ENCODE measurements around the gene GFPT2. TPM values are rescaled to one million over a fixed set of nuclear protein-coding genes. Genes with fewer than 3 reads are reported as not detected.

The GFPT2 gene
- total and polyA plus RNA-seq, 9 donors, result 18.5 to 135 (median 41.5) TPM

DNA sequence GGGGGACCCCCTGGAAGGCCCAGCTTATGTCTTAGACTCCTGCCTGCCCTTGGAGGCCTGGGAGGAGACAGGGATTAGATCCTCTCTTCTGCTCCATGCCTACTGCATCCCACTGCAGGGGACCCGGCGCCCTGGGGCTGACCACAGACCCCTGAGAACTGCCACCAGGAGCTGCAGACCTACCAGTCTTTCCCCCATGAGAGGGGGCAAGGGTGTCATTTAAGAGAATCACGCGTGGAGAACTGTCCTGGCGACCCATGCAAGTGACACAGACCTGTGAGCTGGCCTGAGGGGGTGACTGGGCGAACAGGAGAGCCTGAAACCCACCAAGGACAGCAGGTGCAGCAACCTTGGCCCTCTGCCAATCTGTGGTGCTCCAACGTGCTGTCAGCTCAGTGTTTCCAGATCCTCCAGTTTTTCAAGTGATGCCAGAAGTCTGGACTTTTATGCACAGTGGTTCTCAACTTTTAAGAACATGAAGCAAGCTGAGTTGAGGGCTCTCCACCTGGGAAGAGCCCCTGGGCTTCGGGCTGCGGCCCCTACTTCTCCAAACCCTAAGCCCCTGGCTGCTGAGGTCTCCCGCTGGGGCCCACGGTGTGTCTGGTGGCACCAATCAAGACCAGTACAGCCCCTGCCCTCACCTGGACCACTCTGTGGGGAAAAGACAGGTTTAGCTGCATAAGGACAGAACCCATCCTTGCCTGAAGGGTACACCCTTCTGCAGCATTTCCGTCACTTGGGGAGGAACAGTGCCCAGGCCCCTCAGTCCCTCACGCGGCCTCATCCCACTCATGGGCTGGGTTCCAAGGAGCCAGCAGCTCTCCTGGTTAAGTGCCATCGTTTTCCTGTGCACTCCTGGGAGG is 18.2 kb downstream of the GFPT2 start:
- H3K27me3 ChIP-seq, result no peaks in the 10 kb centered on the region
- no peaks in the 10 kb centered on the region for H3K9me3 ChIP-seq
- 79 to 86% (median 83%) methylated on average over 14 to 15 of the region's 15 CpGs for WGBS, 3 donors

DNA sequence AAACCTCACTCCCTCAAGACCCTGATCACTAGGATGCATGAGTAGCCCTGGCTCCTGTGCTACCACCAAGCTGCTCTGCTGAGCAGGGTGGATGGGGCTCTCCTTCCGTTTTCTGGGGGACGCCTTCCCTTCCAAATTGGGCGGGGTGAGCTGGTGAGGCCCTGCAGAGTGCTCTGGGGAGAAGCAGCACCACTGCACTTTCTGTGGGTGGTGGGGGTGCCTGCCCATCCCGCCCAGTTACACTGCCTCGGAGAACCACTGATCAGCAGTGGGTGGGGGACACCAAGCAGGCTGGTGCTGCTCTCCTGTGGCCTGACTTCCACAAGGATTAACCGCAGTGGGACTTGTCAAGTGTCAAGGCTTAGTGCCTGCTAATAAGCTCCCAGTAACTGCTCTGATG is 19.0 kb downstream of the GFPT2 start:
- H3K4me3 ChIP-seq, result no peak overlapping the region
- H3K4me1 ChIP-seq (ENCODE audit: insufficient read depth), result peaks cover 7% of the 10 kb centered on the region
- DNase-seq, result no peak
- H3K36me3 ChIP-seq, result no peaks in the 10 kb centered on the region
- H3K27me3 ChIP-seq, result no peaks in the 10 kb centered on the region
- TF ChIP-seq EP300 (IDR thresholded peaks at IDR 0.05) (no peak), POLR2A (IDR thresholded peaks at IDR 0.05) (no peak)
- TF ChIP-seq, protein P1, sequence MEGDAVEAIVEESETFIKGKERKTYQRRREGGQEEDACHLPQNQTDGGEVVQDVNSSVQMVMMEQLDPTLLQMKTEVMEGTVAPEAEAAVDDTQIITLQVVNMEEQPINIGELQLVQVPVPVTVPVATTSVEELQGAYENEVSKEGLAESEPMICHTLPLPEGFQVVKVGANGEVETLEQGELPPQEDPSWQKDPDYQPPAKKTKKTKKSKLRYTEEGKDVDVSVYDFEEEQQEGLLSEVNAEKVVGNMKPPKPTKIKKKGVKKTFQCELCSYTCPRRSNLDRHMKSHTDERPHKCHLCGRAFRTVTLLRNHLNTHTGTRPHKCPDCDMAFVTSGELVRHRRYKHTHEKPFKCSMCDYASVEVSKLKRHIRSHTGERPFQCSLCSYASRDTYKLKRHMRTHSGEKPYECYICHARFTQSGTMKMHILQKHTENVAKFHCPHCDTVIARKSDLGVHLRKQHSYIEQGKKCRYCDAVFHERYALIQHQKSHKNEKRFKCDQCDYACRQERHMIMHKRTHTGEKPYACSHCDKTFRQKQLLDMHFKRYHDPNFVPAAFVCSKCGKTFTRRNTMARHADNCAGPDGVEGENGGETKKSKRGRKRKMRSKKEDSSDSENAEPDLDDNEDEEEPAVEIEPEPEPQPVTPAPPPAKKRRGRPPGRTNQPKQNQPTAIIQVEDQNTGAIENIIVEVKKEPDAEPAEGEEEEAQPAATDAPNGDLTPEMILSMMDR (IDR thresholded peaks at IDR 0.05), result no peak
- intact Hi-C loops (cut with DNase I), result no loop called here
- no peak overlapping the region for H3K27ac ChIP-seq
- 95 to 98% (median 96%) methylated on average over 6 of the region's 6 CpGs for WGBS, 3 donors
- H3K9me3 ChIP-seq, result no peaks in the 10 kb centered on the region

More for the DNA sequence above, 18.2 kb downstream of the GFPT2 start:
- H3K4me1 ChIP-seq (ENCODE audit: insufficient read depth), result peaks cover 7% of the 10 kb centered on the region
- no peaks in the 10 kb centered on the region for H3K36me3 ChIP-seq
- no peak for TF ChIP-seq EP300 (IDR thresholded peaks at IDR 0.05)
- TF ChIP-seq POLR2A (IDR thresholded peaks at IDR 0.05), result no peak
- no peak for DNase-seq
- no peak overlapping the region for H3K4me3 ChIP-seq
- intact Hi-C loops (cut with DNase I), result no loop called here
- no peak overlapping the region for H3K27ac ChIP-seq

DNA sequence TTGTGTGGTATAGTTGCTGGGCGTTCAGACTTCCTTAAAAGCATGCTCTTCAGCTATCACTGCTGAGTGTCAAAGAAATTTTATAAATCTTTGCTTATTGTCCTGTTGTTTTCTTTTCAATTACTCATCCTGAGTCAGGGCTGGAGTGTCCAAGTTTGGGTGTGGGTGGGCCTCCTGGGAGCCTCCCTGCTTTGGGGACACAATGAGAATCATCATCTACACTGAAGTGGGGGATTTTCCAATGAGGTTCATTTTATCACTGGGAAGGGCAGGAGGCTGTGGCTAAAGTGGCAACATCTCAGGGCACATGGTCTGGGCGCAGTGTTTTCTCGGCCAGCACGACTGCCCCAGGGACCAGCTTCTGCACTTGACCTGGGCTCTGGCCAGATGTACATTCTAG is 19.5 kb downstream of the GFPT2 start:
- H3K36me3 ChIP-seq, result no peaks in the 10 kb centered on the region
- H3K4me1 ChIP-seq (ENCODE audit: insufficient read depth), result peaks cover 7% of the 10 kb centered on the region
- no peaks in the 10 kb centered on the region for H3K9me3 ChIP-seq
- no peak overlapping the region for H3K27ac ChIP-seq
- TF ChIP-seq, protein P1 (IDR thresholded peaks at IDR 0.05), result no peak
- TF ChIP-seq POLR2A (IDR thresholded peaks at IDR 0.05) (no peak), EP300 (IDR thresholded peaks at IDR 0.05) (no peak)
- no peak overlapping the region for H3K4me3 ChIP-seq
- WGBS, 3 donors, result 79 to 92% (median 85%) methylated on average over 4 of the region's 4 CpGs
- DNase-seq, result no peak
- intact Hi-C loops (cut with DNase I), result no loop called here
- H3K27me3 ChIP-seq, result no peaks in the 10 kb centered on the region

DNA sequence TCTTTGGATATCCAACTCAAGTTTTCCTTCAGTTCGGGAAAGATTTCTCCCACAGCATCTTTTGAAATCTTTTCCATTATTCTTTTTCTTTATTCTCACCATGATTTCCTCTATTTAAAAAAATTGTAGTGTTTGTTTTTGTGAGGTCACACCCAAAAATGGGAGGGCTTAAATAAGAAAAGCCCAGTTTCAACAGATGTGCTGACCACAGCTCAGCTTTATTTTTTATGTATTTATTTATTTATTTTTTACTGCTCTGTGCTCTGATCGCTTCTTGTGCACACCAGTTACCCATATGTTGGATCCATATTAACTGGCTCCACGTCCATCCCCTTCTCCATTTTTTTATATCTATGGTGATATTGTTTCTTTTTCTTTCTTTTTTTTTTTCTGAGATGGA is 20.3 kb downstream of the GFPT2 start:
- peaks cover 7% of the 10 kb centered on the region for H3K4me1 ChIP-seq (ENCODE audit: insufficient read depth)
- no peak overlapping the region for H3K4me3 ChIP-seq
- no peak for DNase-seq
- no peak overlapping the region for H3K27ac ChIP-seq
- no peaks in the 10 kb centered on the region for H3K27me3 ChIP-seq
- H3K9me3 ChIP-seq, result no peaks in the 10 kb centered on the region
- WGBS, 3 donors, result 93 to 95% (median 94%) methylated on average over 3 of the region's 3 CpGs
- intact Hi-C loops (cut with DNase I), result no loop called here
- TF ChIP-seq POLR2A (IDR thresholded peaks at IDR 0.05) (no peak), EP300 (IDR thresholded peaks at IDR 0.05) (no peak)
- TF ChIP-seq, protein P1 (IDR thresholded peaks at IDR 0.05), result no peak
- H3K36me3 ChIP-seq, result no peaks in the 10 kb centered on the region

DNA sequence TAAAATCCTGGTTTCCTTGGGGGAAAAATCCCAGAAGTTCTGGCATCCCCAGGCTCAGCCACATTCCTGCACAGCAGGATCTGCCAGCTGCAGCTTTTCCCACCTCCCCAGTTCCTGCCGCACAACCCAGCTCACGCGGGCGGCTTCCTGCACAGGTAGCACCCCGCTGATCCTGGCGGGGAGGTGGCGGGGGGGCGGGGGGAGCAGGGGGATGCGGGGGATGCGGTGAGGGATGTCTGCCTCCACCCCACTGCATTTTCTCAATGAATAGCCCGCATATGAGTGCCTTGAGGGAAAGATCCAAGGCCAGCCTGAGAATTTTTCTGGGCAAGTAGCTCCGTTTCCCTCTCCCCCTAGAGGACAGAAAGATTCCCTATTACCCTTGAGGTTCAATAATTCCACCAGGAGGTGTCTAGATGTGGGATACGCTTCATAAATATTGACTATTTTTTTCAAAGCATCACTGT is 21.1 kb downstream of the GFPT2 start:
- H3K36me3 ChIP-seq, result no peaks in the 10 kb centered on the region
- TF ChIP-seq POLR2A (IDR thresholded peaks at IDR 0.05) (no peak), EP300 (IDR thresholded peaks at IDR 0.05) (no peak)
- TF ChIP-seq, protein P1 (IDR thresholded peaks at IDR 0.05), result peak in 1 of 3 donors; percentile 22
- WGBS, 3 donors, result 8 to 13% (median 10%) methylated on average over 13 of the region's 13 CpGs
- no peaks in the 10 kb centered on the region for H3K9me3 ChIP-seq
- peak in 1 of 5 donors; percentile 59 for DNase-seq
- intact Hi-C loops (cut with DNase I), result no loop called here
- H3K4me3 ChIP-seq, result no peak overlapping the region
- H3K27me3 ChIP-seq, result no peaks in the 10 kb centered on the region
- H3K27ac ChIP-seq, result peak overlapping the region in 1 of 2 donors; percentile 75
- peaks cover 7% of the 10 kb centered on the region for H3K4me1 ChIP-seq (ENCODE audit: insufficient read depth)
